ENCODE measurements around the gene DDIT4.
"Not testable (repeated sequence)": the region's sequence is repeated elsewhere in the genome, so short reads cannot be mapped to it uniquely, and the experiment has no call there.

DDIT4 gene

DNA sequence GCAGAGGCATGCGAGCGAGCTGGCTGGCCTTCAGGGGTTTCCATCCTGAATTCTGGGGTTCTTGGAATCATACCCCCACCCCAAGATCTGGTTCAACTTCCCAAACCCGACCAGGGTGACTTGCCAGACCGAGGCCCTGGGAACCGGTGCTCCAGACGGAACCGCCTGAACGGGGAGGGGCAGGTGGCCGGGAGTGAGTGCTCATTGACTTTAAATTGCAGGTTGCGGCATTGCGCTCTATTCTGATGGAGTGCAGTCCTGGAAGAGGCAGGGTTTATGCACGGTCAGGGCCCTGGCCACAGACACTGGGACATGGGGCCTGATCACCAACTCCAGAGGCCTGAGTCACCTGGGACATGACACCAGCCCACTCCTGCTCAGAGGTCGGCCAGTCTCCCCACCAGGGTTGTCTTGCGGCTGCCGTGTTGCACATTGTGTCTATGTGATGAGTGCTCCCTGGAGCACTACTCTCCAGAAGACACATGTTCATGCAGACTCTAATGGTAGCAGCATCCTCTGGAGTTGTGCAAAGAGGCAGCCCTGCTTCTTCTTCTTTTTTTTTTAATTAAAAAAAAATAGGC is 5.8 kb upstream of the DDIT4 start:
- DNase-seq (ENCODE audit: low spot score): no peak

DNA sequence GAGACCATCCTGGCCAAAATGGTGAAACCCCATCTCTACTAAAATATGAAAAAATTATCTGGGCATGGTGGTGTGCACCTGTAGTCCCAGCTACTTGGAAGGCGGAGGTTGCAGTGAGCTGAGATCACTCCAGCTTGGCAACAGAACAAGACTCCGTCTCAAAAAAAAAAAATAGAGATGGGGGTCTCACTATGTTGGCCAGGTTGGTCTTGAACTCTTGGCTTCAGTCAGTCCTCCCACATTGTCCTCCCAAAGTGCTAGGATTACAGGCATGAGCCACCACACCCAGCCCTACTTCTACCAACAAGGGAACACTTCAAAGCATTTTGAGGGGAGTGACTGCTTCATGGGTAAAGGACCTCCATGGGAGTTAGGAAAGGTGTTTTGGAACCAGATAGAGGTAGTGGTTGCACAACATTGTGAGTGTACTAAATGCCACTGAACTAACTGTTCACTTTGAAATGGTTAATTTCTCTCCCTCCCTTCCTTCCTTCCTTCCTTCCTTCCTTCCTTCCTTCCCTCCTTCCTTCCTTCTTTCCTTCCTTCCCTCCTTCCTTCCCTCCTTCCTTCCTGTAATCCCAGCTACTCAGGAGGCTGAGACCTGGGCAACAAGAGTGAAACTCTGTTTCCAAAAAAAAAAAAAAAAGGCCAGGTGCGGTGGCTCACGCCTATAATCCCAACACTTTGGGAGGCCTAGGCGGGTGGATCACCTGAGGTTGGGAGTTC is 5.1 kb upstream of the DDIT4 start:
- DNase-seq (ENCODE audit: low spot score): not testable (repeated sequence)

DNA sequence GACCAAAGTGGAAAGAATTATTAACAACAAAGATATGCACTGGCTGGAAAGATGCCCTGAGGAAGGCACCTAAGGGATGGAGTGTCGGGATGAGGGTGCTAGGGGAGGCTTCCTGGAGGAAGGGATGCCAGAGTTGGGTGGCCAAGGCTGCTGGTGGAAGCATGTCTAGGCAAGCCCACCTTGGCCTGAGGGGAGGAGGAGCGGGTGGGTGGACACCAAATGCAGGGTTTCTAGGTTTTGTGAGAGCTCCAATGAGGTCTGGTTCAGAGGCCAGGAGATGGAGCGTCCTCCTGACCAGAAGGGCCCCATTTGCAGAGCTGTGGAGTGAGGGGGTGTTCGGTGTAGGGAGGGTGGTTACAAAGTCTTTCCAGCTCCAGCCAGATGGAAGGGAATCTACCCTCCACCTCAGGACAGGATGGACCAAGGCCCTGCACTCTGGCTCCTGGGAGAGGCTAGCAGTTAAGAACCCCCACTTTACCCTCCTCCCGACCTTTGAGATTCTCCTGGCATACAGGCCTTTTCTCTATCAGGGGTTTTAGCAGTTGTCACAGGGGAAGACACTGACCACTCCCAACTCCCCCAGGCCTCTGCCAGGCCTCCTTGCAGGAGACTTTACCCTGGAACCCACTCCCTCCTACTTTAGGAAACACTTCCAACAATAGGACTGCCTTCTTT is 3.0 kb upstream of the DDIT4 start:
- DNase-seq (ENCODE audit: low spot score): no peak

DNA sequence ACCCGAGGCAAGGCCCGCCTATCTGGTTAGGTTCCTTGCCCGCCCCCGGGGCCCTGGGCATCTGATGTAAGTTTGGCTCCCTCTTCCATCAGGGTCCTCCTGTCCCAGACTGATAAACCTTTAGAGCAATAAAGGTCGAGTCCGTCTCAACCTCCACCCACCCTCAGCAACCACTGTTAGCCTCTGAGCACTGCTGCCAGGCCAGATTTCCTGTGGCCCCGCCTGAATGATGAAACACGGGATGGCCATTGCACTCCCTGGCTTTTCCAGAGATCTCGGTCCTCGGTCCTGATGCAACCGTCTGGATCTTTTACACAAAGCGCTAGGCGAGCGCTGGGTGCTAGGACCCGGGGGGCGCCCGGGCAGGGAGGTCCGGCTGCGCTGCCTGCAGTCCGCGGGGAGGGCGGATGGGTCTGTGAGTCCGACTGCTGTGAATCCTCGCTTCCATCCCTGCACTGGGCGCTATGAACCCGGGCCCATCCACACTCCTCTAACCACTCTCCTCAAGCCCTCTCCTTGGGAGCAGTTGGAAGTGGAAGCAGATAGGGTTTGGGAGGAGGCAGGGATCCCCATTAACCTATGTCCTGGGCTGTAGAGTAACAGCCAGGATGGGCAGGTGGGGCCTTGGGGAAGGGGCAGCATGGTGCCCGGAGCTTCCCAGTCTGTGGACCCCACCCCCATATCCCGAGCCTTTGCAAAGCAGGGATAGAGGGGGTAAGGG is 875 bp upstream of the DDIT4 start:
- DNase-seq (ENCODE audit: low spot score): peak; percentile 90

DNA sequence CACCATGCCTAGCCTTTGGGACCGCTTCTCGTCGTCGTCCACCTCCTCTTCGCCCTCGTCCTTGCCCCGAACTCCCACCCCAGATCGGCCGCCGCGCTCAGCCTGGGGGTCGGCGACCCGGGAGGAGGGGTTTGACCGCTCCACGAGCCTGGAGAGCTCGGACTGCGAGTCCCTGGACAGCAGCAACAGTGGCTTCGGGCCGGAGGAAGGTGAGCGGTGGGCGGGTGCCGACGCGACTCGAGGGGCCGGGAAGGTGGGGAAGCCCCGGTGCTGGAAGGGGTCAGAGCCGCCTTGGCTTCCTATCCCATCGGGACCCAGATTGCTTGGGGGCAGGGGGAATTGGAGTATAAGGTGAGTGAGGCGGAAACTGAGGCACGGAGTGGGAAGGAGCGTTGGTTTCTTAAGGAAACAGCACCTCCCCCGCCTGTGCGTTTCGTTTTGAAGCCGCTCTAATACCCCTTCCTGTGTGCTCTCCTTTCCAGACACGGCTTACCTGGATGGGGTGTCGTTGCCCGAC is 547 bp downstream of the DDIT4 start:
- DNase-seq (ENCODE audit: low spot score): peak; percentile 12

DNA sequence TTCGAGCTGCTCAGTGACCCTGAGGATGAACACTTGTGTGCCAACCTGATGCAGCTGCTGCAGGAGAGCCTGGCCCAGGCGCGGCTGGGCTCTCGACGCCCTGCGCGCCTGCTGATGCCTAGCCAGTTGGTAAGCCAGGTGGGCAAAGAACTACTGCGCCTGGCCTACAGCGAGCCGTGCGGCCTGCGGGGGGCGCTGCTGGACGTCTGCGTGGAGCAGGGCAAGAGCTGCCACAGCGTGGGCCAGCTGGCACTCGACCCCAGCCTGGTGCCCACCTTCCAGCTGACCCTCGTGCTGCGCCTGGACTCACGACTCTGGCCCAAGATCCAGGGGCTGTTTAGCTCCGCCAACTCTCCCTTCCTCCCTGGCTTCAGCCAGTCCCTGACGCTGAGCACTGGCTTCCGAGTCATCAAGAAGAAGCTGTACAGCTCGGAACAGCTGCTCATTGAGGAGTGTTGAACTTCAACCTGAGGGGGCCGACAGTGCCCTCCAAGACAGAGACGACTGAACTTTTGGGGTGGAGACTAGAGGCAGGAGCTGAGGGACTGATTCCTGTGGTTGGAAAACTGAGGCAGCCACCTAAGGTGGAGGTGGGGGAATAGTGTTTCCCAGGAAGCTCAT is 1.1 kb downstream of the DDIT4 start:
- peak; percentile 17 for DNase-seq (ENCODE audit: low spot score)

DNA sequence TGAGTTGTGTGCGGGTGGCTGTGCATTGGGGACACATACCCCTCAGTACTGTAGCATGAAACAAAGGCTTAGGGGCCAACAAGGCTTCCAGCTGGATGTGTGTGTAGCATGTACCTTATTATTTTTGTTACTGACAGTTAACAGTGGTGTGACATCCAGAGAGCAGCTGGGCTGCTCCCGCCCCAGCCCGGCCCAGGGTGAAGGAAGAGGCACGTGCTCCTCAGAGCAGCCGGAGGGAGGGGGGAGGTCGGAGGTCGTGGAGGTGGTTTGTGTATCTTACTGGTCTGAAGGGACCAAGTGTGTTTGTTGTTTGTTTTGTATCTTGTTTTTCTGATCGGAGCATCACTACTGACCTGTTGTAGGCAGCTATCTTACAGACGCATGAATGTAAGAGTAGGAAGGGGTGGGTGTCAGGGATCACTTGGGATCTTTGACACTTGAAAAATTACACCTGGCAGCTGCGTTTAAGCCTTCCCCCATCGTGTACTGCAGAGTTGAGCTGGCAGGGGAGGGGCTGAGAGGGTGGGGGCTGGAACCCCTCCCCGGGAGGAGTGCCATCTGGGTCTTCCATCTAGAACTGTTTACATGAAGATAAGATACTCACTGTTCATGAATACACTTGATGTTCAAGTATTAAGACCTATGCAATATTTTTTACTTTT is 1.8 kb downstream of the DDIT4 start:
- DNase-seq (ENCODE audit: low spot score): peak; percentile 11

DNA sequence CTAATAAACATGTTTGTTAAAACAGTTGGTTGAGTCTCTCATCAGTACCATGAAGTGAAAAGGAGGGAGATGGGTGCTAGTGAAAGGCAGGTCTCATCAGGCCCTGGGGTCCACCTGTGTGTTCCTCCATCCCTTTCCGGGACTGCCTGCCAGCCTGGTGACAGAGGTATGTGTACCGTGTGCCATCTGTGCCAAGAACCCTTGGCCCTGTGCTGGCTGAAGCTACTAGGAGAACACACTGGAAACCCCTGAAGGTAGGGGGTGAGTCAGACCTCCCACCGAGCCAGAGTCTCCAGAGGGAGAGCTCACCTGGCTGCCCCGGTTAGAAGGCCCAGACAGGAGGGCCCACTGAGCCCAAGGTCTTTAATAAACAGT is 2.3 kb downstream of the DDIT4 start:
- no peak for DNase-seq (ENCODE audit: low spot score)

DNA sequence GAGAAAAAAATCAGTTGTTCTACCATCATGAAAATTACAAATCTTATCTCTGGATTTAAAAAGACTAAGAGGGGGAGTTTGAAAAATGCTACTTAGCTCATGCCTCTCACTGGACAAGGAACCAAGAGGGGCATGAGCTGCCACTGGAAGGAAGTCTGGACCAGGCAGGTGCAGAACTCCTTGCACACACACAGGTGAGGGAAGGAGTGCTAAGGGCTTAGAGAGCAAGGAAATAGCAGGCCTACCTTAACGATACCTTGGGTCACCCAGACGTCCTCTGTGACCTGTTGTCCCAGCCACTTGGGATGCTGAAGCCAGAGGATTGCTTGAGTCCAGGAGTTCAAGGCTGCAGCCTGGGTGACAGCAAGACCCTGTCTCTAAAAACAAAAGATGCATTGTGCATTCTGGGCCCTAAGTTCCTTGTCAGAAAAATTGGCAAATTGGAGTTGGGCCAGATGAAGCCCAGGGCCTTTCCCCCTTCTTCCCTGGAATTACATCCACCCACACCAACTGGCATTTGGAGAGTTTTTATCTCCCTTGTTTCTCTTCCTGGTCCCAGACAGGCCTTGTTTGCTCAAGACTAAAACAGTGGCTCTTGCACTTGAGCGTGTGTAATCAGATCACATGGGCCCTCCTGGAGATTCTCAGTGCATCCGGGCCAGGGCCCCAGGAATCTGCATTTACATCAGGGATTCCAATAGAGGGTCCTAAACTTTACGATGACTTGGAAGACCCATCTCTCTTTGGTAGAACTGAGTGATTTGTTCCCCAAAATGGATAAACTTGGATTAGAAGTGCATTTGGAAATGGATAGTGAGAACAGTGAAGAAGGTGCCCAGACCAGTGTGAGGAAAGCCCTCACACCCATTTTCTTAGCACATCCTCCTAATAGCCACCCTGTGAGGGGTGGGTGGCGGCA is 3.0 kb downstream of the DDIT4 start:
- peak; percentile 4 for DNase-seq (ENCODE audit: low spot score)

DNA sequence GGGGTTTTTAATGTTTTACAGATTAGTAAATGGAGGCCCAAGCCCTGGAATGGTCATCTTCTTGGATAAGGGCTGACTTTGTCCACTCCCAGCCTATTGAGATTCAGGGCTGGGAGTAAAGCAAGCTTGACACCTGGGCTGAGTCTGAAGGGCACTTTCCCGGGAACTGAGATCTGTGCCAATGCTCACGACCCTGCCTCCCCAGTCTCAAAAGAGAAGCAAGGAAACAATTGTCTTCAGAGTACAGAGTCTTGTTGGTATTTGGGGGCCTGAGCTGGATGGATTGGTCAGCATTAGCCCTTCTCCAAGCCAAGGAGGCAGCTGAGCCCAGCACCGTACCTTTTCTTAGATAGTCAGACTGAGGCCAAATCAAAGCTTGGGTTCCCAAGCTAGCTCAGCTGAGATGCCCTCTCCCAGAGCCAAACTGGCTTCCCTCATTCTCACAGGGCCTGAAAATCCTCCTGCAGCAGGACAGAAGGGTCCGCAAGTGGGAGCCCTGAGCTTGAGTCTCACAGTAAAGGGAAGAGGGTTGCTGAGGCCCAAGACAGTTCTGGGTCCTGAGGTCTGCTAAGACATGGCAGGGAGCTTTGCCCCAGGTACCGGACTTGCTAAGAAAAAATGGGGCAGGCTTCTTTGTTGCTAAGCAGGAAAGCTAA is 3.7 kb downstream of the DDIT4 start:
- DNase-seq (ENCODE audit: low spot score): no peak

DNA sequence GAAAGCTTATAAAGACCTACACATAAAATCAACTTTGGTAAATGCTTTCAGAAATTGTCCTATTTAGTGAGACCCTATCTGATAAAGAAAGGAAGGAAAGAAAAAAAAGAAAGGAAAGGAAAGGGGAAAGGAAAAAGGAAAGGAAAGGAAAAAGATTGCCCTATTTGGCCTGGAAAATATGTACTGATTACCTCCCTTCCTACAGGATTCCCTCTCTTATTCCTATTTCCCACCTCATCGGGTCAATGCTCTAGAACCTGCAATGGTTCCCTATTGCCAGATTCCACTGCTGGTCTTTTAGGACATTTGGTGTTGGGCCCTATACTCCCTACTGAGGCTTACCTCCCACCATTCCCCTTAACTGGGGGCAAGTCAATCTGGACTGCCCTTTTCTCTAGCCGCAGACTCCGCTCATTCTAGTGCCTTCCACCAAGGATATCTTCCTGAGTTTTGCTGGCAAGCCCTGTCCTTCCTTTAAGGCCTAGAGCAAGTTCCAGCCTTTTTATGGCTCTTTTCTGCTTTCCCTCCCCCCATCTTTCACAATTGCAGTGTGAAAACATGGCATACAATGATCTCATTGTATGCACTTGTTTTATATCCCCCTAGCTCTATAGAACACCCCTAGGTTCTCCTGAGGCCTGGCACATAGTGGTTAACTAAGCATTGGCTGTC is 4.4 kb downstream of the DDIT4 start:
- no peak for DNase-seq (ENCODE audit: low spot score)

DNA sequence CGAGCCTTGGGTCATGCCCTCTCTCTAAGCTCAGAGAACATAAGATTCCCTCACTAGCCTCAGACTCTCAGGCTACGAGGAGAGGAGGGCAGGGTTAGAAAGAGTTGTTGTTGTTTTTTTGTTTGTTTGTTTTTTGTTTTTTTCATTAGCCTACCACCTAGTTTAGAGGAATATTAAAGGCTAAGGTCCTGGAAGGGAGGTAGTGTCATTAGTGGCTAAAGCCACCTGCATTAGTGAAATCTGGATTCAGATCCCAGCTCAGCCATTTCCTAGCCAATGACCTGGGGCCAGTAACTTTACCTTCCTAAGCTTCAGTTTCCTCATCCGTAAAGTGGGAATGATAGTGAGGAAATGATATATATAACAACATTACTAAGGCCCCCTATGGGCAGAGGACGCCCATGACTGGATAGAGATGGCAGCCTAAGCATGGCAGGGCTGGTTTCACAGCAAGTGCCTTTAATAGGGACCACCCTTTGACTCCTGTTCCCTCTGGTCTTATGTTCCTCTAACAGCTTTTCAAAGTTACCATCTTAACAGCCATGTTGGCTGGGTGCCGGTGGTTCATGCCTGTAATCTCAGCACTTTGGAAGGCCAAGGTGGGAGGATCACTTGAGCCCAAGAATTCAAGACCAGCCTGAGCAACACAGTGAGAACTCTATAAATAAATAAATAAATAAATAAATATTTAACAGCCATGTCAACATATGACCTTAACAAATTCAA is 5.1 kb downstream of the DDIT4 start:
- no peak for DNase-seq (ENCODE audit: low spot score)

DNA sequence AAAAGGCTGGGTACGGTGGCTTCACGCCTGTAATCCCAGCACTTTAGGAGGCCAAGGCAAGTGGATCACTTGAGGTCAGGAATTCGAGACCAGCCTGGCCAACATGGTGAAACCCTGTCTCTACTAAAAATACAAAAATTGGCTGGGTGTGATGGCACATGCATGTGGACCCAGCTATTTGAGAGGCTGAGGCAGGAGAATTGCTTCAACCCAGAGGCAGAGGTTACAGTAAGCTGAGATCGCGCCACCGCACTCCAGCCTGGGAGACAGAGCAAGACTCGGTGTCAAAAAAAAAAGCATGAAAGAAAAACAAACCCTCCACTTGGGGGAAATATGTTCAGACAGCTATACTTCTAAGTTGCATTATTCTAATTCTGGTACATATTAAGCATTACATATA is 5.9 kb downstream of the DDIT4 start:
- not testable (repeated sequence) for DNase-seq (ENCODE audit: low spot score)

DNA sequence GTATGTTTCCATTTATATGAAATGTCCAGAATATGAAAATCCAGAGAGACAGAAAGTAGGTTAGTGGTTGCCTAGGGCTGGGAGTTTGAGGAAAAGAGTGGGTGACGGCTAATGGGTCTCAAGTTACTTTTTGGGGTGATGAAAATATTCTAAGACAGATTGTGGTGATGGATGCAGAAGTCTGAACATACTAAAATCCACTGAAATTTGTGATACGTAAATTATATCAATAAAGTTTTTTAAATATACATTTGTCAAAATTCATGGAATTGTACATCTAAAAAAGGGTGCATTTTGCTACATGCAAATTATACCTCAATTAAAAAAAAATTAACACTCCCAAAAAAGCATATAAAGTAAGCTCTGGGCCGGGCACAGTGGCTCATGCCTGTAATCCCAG is 9.4 kb downstream of the DDIT4 start:
- no peak for DNase-seq (ENCODE audit: low spot score)

DNA sequence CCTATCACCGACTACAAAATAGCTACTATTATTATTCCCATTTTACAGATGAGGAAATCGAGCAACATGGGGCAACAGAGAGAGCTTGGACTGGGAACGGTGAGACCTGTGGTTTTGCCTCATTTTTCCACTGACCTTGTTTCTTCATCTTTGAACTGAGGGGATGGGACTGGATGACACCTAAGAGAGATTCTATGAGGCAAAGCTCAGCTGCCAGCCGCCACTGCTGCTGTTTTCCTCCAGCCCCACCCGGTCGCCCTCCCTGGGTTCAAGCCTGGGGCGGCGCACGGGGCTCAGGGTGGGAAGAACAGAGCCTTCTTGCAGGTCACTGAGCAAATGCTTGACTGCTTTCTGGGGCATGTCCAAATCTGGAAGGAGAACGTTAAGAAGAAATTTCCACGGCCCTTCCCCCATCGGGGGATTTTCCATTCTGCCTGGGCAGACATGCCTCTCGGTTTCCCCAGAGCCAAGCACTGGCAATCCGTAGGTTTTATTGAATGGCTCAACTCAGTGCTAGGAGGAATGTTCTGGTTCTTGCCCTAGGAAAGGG is 12.3 kb downstream of the DDIT4 start:
- no peak for DNase-seq (ENCODE audit: low spot score)

DNA sequence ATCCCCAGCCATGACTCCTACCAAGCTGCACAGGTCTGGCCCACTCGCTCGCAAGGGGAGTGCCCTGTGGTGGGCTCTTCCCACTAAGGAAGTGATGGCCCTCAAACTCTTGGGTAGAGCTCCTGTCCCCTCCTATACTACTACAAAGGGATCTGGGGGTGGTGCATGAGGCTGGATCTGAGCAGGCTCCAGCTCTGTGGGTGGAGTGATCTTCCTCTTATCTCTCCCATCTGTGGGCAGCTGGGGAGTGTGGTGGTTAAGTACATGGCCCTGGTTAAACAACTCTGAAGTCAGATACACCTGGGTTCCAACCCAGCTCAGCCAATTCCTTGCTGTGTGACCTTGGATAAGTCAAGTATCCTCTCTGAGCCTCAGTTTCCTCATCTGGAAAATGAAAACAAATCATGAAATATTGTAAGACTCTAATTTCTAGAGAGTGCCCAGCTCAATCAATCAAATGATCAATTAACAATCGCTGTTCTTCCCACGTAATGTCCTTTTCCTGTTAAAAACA is 17.4 kb downstream of the DDIT4 start:
- DNase-seq (ENCODE audit: low spot score): peak; percentile 56

DNA sequence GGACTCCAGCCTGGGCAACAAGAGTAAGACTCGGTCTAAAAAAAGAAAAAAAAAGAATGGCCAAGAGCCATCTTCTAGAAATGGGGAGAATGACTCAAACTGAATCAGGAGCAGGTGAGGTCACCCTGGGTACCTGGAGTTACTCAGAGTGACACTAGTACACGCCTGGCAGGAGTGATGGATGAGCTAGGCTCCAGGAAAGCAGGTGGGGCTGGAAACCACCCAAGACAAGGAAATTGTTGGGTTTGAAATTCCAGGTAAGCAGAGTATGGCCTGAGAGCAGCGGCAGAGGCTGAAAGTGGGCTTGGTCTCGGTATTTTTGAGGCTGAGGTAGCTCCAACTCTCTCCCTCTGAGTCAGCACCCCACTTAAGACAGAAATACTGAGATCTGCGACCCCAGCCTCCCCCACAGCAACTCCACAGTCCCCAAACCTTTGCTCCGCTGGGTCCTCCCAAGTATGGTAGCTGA is 18.5 kb downstream of the DDIT4 start:
- no peak for DNase-seq (ENCODE audit: low spot score)
